Smooth muscle cell (in vitro differentiated cells): ENCODE results near the gene ERMP1. TPM values are rescaled to one million over a fixed set of nuclear protein-coding genes. Genes with fewer than 3 reads are reported as not detected.
A peak's percentile ranks its signal among the peaks of the same experiment; 100 is the strongest.
"Not testable (repeated sequence)": the region's sequence is repeated elsewhere in the genome, so short reads cannot be mapped to it uniquely, and the experiment has no call there.

Source experiments
- DNase-seq: peaks from one replicate; lab custom pipeline; 2025; ENCODE audit not compliant: unreplicated experiment; lab: John Stamatoyannopoulos, UW
- H2AFZ ChIP-seq: fragments of 200-600 bp; sonication (generic); 2 replicates; pipeline ENCODE4 v1.6.0; 2016; ENCODE audit warnings: antibody characterized with exemption, low read depth, mild to moderate bottlenecking
- H3F3A ChIP-seq: fragments of 200-600 bp; sonication (generic); 2 replicates; pipeline ENCODE4 v1.6.0; 2017; ENCODE audit warnings: antibody characterized with exemption, low read depth
- H3K27ac ChIP-seq: fragments of 200-600 bp; sonication (generic); 2 replicates; pipeline ENCODE4 v1.5.1; 2016; ENCODE audit warnings: low read depth, mild to moderate bottlenecking
- H3K27me3 ChIP-seq: fragments of 200-600 bp; sonication (generic); 2 replicates; pipeline ENCODE4 v1.6.1; 2016; ENCODE audit warnings: low read depth, mild to moderate bottlenecking
- H3K36me3 ChIP-seq: fragments of 200-600 bp; sonication (generic); 2 replicates; pipeline ENCODE4 v1.5.1; 2016; ENCODE audit warnings: low read depth
- H3K4me1 ChIP-seq: fragments of 200-600 bp; sonication (generic); 2 replicates; pipeline ENCODE4 v1.5.1; 2016; ENCODE audit warnings: low read depth
- H3K4me2 ChIP-seq: fragments of 200-600 bp; sonication (generic); 2 replicates; pipeline ENCODE4 v1.6.0; 2016; ENCODE audit warnings: mild to moderate bottlenecking
- H3K4me3 ChIP-seq: fragments of 200-600 bp; sonication (generic); 2 replicates; pipeline ENCODE4 v1.5.1; 2016; ENCODE audit warnings: mild to moderate bottlenecking
- H3K79me2 ChIP-seq: fragments of 200-600 bp; sonication (generic); 2 replicates; pipeline ENCODE4 v1.6.0; 2016; ENCODE audit warnings: low read depth, mild to moderate bottlenecking
- H3K9ac ChIP-seq: fragments of 200-600 bp; sonication (generic); 2 replicates; pipeline ENCODE4 v1.6.0; 2016; ENCODE audit warnings: low read depth
- H3K9me3 ChIP-seq: fragments of 200-600 bp; sonication (generic); replicated peaks from 2 replicates; pipeline ENCODE4 v1.5.1; 2016; ENCODE audit warnings: low read depth
- H4K20me1 ChIP-seq: fragments of 200-600 bp; sonication (generic); 2 replicates; pipeline ENCODE4 v1.6.0; 2016; ENCODE audit warnings: low read depth
- WGBS: methylation state at CpG from one replicate; pipeline ENCODE4 v1.1.7; 2016; ENCODE audit warnings: low lambda C conversion rate; 5-methylcytosine and 5-hydroxymethylcytosine counted together
- polyA plus RNA-seq: library from polyadenylated mRNA; unstranded; fragments of >200 nt; fragmentation: Nextera tagmentation; extraction: Ambion mirVana; gene quantifications from 2 replicates; pipeline ENCODE4 v1.2.1, GENCODE V29; 2016
- total RNA-seq: library from RNA; depleted of rRNA; stranded (reverse); fragments of >200 nt; gene quantifications from 2 replicates; pipeline ENCODE4 v1.2.3, GENCODE V29; 2014
- TF ChIP-seq, protein P1 (sequence below): fragments of 200-600 bp; sonication (generic); IDR thresholded peaks from 2 replicates; pipeline ENCODE4 v1.5.1; 2017; ENCODE audit warnings: borderline replicate concordance, mild to moderate bottlenecking, antibody characterized with exemption; ENCODE audit not compliant: insufficient read depth, poor library complexity, severe bottlenecking

ERMP1 gene
- total RNA-seq (10.6 and 10.7 TPM in 2 replicates), polyA plus RNA-seq (2.1 and 5.4 TPM in 2 replicates)

DNA sequence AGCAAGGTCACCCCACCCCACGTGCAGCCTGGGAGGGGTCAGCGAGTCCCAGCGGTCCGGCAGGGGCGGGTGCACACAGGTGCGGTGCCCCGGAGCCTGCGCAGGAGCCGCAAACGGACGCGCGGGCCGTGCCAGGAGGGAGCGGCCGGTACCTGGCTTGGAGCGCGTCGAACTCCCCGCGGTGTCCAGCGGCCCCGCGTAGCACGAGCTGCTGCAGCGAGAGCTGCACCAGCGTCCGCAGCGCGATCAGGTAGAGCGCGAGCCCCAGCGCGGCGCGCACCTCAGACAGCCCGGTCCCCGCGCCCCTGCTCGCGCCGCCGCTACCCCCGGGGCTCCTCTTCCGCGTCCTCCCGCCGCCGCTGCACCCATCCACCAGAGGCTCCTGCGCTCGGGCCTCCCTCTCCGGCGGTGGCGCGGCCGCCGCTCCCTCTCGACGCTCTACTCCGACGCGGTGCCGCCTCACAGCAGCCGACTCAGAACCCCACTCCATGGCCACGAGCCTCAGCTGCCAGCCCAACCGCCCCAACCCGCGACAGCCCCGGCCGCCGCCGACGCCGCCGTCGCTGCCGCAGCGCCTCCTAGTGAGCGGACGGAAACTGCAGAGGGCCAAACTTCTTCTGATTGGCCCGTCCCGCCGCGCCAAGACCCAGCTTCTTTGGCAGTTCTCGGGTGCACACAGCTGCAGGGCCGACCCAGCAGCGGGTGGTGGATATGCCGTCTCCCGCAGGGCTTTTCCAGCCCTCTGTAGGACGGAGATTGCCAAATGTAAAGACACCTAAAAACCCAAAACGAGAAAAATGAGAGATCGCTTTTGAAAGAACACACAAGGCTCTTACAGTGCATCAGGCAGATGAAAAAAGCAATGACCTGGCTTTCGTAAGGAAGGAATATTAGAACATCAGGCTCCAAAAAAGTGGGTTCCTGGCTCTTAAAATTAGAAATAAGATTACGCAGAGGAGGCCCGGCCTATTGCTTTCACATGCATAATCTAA lies at the start of gene ERMP1:
ERMP1 (minus strand) TSS at position 580 of the 992 bp plus-strand sequence; CDS start at position 490, 90 bp downstream.
- peaks cover 14% of the 10 kb centered on the region for H3K4me1 ChIP-seq
- DNase-seq, result peak; percentile 70
- no peaks in the 10 kb centered on the region for H3F3A ChIP-seq
- no peaks in the 10 kb centered on the region for H3K36me3 ChIP-seq
- H3K9ac ChIP-seq, result peak within 1 kb of the TSS; percentile 46
- peak within 1 kb of the TSS; percentile 96 for H2AFZ ChIP-seq
- TF ChIP-seq, protein P1, sequence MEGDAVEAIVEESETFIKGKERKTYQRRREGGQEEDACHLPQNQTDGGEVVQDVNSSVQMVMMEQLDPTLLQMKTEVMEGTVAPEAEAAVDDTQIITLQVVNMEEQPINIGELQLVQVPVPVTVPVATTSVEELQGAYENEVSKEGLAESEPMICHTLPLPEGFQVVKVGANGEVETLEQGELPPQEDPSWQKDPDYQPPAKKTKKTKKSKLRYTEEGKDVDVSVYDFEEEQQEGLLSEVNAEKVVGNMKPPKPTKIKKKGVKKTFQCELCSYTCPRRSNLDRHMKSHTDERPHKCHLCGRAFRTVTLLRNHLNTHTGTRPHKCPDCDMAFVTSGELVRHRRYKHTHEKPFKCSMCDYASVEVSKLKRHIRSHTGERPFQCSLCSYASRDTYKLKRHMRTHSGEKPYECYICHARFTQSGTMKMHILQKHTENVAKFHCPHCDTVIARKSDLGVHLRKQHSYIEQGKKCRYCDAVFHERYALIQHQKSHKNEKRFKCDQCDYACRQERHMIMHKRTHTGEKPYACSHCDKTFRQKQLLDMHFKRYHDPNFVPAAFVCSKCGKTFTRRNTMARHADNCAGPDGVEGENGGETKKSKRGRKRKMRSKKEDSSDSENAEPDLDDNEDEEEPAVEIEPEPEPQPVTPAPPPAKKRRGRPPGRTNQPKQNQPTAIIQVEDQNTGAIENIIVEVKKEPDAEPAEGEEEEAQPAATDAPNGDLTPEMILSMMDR, result peak; percentile 89
- H4K20me1 ChIP-seq, result no peaks in the 10 kb centered on the region
- no peaks in the 10 kb centered on the region for H3K27me3 ChIP-seq
- 3% methylated on average over 93 of the region's 95 CpGs for WGBS
- H3K9me3 ChIP-seq, result no peaks in the 10 kb centered on the region
- H3K79me2 ChIP-seq, result no peaks in the 10 kb centered on the region
- peak within 1 kb of the TSS; percentile 96 for H3K4me2 ChIP-seq
- no peak within 1 kb of the TSS for H3K27ac ChIP-seq
- H3K4me3 ChIP-seq, result peak within 1 kb of the TSS; percentile 77

DNA sequence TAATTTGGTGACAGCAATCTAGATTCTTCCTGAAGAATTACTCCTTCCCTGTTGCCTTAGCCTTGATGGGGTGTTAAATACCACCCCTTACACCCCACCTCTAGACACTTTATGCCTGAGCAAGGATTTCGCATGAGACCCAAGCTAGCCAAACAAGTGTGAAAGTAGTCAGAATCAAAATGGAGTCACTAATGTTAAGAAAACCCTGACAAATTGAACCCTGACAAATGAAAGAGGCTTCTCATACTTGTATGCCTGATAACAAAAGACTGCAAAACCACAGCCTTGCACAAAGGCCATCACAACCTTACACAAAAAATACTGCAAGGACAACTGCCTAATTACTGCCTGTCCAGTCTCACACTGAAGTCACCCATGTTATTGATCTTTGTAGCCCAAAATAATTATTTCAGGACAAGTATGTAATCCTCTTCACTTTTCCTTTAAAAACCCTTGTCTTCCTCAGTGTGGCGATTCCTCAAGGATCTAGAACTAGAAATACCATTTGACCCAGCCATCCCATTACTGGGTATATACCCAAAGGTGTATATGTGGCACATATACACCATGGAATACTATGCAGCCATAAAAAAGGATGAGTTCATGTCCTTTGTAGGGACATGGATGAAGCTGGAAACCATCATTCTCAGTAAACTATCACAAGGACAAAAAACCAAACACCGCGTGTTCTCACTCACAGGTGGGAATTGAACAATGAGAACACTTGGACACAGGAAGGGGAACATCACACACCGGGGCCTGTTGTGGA lies 49.5 kb upstream of the ERMP1 start:
- not testable (repeated sequence) for DNase-seq, H4K20me1 ChIP-seq, H3K9me3 ChIP-seq, H3K4me2 ChIP-seq, H2AFZ ChIP-seq, H3F3A ChIP-seq, H3K9ac ChIP-seq, H3K27ac ChIP-seq, H3K36me3 ChIP-seq, H3K4me3 ChIP-seq, H3K27me3 ChIP-seq, H3K4me1 ChIP-seq, H3K79me2 ChIP-seq
- WGBS, result 92% methylated on average over 5 of the region's 5 CpGs

GRCh38 chr9:5879419-5880181 lies 46.7 kb upstream of the ERMP1 start:
- peak overlapping the region; percentile 76 for H3K4me2 ChIP-seq

More at GRCh38 chr9:5879419-5880181, 46.7 kb upstream of the ERMP1 start:
- peak overlapping the region; percentile 78 for H3K27ac ChIP-seq
- no peaks in the 10 kb centered on the region for H3K27me3 ChIP-seq
- DNase-seq, result no peak
- H2AFZ ChIP-seq, result peak overlapping the region; percentile 46
- 26% methylated on average over 10 of the region's 10 CpGs for whole genome bisulfite sequencing
- no peaks in the 10 kb centered on the region for H3K9me3 ChIP-seq
- H3K4me1 ChIP-seq, result no peaks in the 10 kb centered on the region
- no peaks in the 10 kb centered on the region for H3K79me2 ChIP-seq
- H3K9ac ChIP-seq, result peak overlapping the region; percentile 47
- peak overlapping the region; percentile 14 for H3K4me3 ChIP-seq
- H3F3A ChIP-seq, result peaks cover 3% of the 10 kb centered on the region
- H4K20me1 ChIP-seq, result no peaks in the 10 kb centered on the region
- H3K36me3 ChIP-seq, result no peaks in the 10 kb centered on the region
- TF ChIP-seq, protein P1, result no peak
